K562 (cell line): Measurements from ENCODE around the gene ARHGAP23. TPM values are rescaled to one million over a fixed set of nuclear protein-coding genes. Genes with fewer than 3 reads are reported as not detected.
"Not testable (repeated sequence)": the region's sequence is repeated elsewhere in the genome, so short reads cannot be mapped to it uniquely, and the experiment has no call there.

Source experiments
- ATAC-seq: fragments of 200-7000 bp; cut with Tn5 transposase; 3 replicates; pipeline ENCODE4 v1.9.1; 2020; ENCODE audit warnings: moderate library complexity
- BruUV-seq: library from RNA; stranded (reverse); fragments of 400-500 nt; replicated peaks from 2 replicates; lab custom pipeline; 2021; lab: Mats Ljungman, UMichigan
- CTCF ChIA-PET: fragments of 300-600 bp; formaldehyde crosslinking; extraction: SDS; loops from one replicate; lab custom pipeline; 2021; ENCODE audit warnings: low intra/inter-chr PET ratio; lab: Yijun Ruan, JAX
- POLR2A ChIA-PET: fragments of 300-600, 350-650 bp; sonication (Branson Sonifier 250); formaldehyde crosslinking; extraction: SDS; loops from one replicate; lab custom pipeline; 2021; ENCODE audit warnings: antibody characterized with exemption, inconsistent platforms; lab: Yijun Ruan, JAX
- DNase-seq, 4 experiments: peaks; one replicate each; pipeline versions ENCODE4 v3.0.0 to v3.0.0-alpha.2; 2011 to 2018; ENCODE audit warnings: low spot score in 3 of 4, mixed read lengths in 3 of 4; ENCODE audit errors: extremely low read depth in 1 of 4
- FAIRE-seq: peaks from 2 replicates; lab custom pipeline; 2011; peaks lifted over from hg19 to GRCh38; lab: Jason Lieb, UNC
- H2AFZ ChIP-seq: 2 replicates; pipeline ENCODE4 v1.6.0; 2011; ENCODE audit warnings: low read depth, low read length, control low read depth, inconsistent platforms
- H3K27ac ChIP-seq: fragments of 200-600 bp; 3 replicates; pipeline ENCODE4 v1.8.0; 2011; ENCODE audit warnings: low read depth, mild to moderate bottlenecking, control low read depth, inconsistent platforms, low read length, moderate library complexity, mixed read lengths; ENCODE audit errors: extremely low read depth
- H3K27me3 ChIP-seq, 2 experiments: fragments of 300-600 bp in 1 of 2; 2 replicates in 1 of 2; 3 replicates in 1 of 2; pipeline versions ENCODE4 v1.6.0 to v1.8.0; 2011; ENCODE audit warnings: inconsistent platforms in 2 of 2, low read length in 2 of 2, mild to moderate bottlenecking in 1 of 2, mixed read lengths in 1 of 2, moderate library complexity in 1 of 2; ENCODE audit not compliant: control insufficient read depth in 2 of 2, insufficient read depth in 2 of 2
- H3K36me3 ChIP-seq: fragments of 300-600 bp; 3 replicates; pipeline ENCODE4 v1.8.0; 2011; ENCODE audit warnings: mild to moderate bottlenecking, low read length, inconsistent platforms; ENCODE audit not compliant: control insufficient read depth, insufficient read depth
- H3K4me1 ChIP-seq, 2 experiments: fragments of 200-600 bp in 1 of 2; replicated peaks in 1 of 2; 2 replicates in 1 of 2; 3 replicates in 1 of 2; pipeline versions ENCODE4 v1.5.1 to v1.8.0; 2011; ENCODE audit warnings: inconsistent platforms in 2 of 2, low read length in 2 of 2, mild to moderate bottlenecking in 1 of 2, mixed read lengths in 1 of 2, moderate library complexity in 1 of 2; ENCODE audit not compliant: control insufficient read depth in 2 of 2, insufficient read depth in 2 of 2
- H3K4me2 ChIP-seq: 2 replicates; pipeline ENCODE4 v1.6.1; 2011; ENCODE audit warnings: low read length, control low read depth, inconsistent platforms, mixed read lengths; ENCODE audit not compliant: insufficient read depth
- H3K4me3 ChIP-seq: fragments of 200-600 bp; sonication (generic), shearing (Covaris generic); 2 replicates; pipeline ENCODE4 v1.5.1; 2016; ENCODE audit warnings: control low read depth, inconsistent platforms
- H3K79me2 ChIP-seq: fragments of 200-600 bp; 3 replicates; pipeline ENCODE4 v1.8.0; 2011; ENCODE audit warnings: low read length, inconsistent platforms; ENCODE audit not compliant: control insufficient read depth, insufficient read depth
- H3K9ac ChIP-seq, 2 experiments: 2 replicates each; pipeline versions ENCODE4 v1.6.0 to v1.6.1; 2011; ENCODE audit warnings: low read depth in 2 of 2, low read length in 2 of 2, control low read depth in 1 of 2, inconsistent platforms in 1 of 2, mild to moderate bottlenecking in 1 of 2, mixed read lengths in 1 of 2; ENCODE audit not compliant: insufficient read depth in 1 of 2
- H3K9me1 ChIP-seq: one replicate; pipeline ENCODE4 v1.6.0; 2011; ENCODE audit warnings: inconsistent platforms, mild to moderate bottlenecking, low read length, moderate library complexity; ENCODE audit not compliant: control insufficient read depth, insufficient read depth
- H3K9me3 ChIP-seq: replicated peaks from 2 replicates; pipeline ENCODE4 v1.5.1; 2011; ENCODE audit warnings: low read depth, low read length, inconsistent platforms; ENCODE audit not compliant: control insufficient read depth, insufficient read depth
- H4K20me1 ChIP-seq: replicated peaks from 2 replicates; pipeline ENCODE4 v1.6.1; 2011; ENCODE audit warnings: low read length, inconsistent platforms, mixed read lengths; ENCODE audit not compliant: control insufficient read depth, insufficient read depth
- ARID2 ChIP-seq: fragments of 450-650 bp; IDR thresholded peaks from 2 replicates; pipeline ENCODE4 v1.6.1; 2017; ENCODE audit warnings: antibody characterized with exemption, mild to moderate bottlenecking
- CC2D1A ChIP-seq: fragments of 450-650 bp; IDR thresholded peaks from 2 replicates; pipeline ENCODE4 v1.6.1; 2017; ENCODE audit warnings: mild to moderate bottlenecking
- DEAF1 ChIP-seq: fragments of 450-650 bp; formaldehyde crosslinking; IDR thresholded peaks from 2 replicates; pipeline ENCODE4 v1.4.0; 2020; ENCODE audit warnings: mild to moderate bottlenecking, moderate library complexity
- RAD21 ChIP-seq, 2 experiments: fragments of 250-450 bp in 1 of 2; fragments of 450-650 bp in 1 of 2; sonication (Bioruptor Pico) in 1 of 2; formaldehyde crosslinking in 1 of 2; IDR thresholded peaks in 1 of 2; conservative IDR thresholded peaks in 1 of 2; 2 replicates each; pipeline versions ENCODE4 v1.4.0 to v1.8.0; 2020 to 2022; ENCODE audit warnings: mild to moderate bottlenecking in 2 of 2, moderate library complexity in 1 of 2
- RB1 ChIP-seq: fragments of 450-650 bp; IDR thresholded peaks from 2 replicates; pipeline ENCODE4 v1.6.1; 2017; ENCODE audit warnings: low read depth, mild to moderate bottlenecking
- REST ChIP-seq, 2 experiments: fragments of 450-650 bp; formaldehyde crosslinking in 1 of 2; IDR thresholded peaks; 2 replicates each; pipeline versions ENCODE4 v1.4.0 to v1.6.1; 2014 to 2020; ENCODE audit warnings: mild to moderate bottlenecking in 2 of 2, borderline replicate concordance in 1 of 2, low read depth in 1 of 2
- SMC3 ChIP-seq: conservative IDR thresholded peaks from 2 replicates; pipeline ENCODE4 v1.6.1; 2011; ENCODE audit warnings: low read depth, low read length, improper control_type of control experiment; ENCODE audit not compliant: insufficient read depth
- WGBS: fragments of 100-300 bp; shearing (Covaris generic); methylation state at CpG from one replicate; pipeline ENCODE4 v1.1.6; 2016; ENCODE audit warnings: low coverage, mixed read lengths; ENCODE audit not compliant: insufficient coverage; ENCODE audit errors: missing lambda C conversion rate; 5-methylcytosine and 5-hydroxymethylcytosine counted together
- in situ Hi-C: fragments of 300-500 bp; cut with MboI; formaldehyde crosslinking; loops from 4 replicates; pipeline ENCODE4 v1.15.0; 2018; ENCODE audit warnings: inconsistent platforms, mixed read lengths
- intact Hi-C: fragments of 100-400 bp; cut with micrococcal nuclease; formaldehyde crosslinking; loops from 2 replicates; pipeline ENCODE4 v1.14.2; 2022
- polyA plus RNA-seq, 8 experiments: library from polyadenylated mRNA; depleted of rRNA in 4 of 8; stranded (reverse) in 5 of 8; unstranded in 3 of 8; fragments of >200 nt; fragmentation: Nextera tagmentation in 2 of 8; fragmentation: Illumina TruSeq in 1 of 8; extraction: Ambion mirVana in 2 of 8; extraction: Trizol in 1 of 8; gene quantifications; 2 replicates each; pipeline versions ENCODE4 v1.2.1 to v1.2.3, GENCODE V29; 2011 to 2014; ENCODE audit warnings: inconsistent platforms in 1 of 8, missing spikeins in 1 of 8
- total RNA-seq, 7 experiments: library from RNA; depleted of rRNA in 6 of 7; stranded (reverse); fragments of >200 nt in 6 of 7; fragmentation: Illumina TruSeq in 2 of 7; extraction: Trizol in 2 of 7; gene quantifications; 2 replicates each; pipeline versions ENCODE4 v1.2.1 to v1.2.3, GENCODE V29; 2011 to 2021; ENCODE audit warnings: low replicate concordance in 1 of 7

Gene ARHGAP23
- total and polyA plus RNA-seq, 9 of the 15 experiments (the other 6 are each of a cell fraction or from before 2014, with no cell fraction given) = 0.01 to 2.7 (median 0.70) TPM

GRCh38 chr17:38484242-38485145 is 56.2 kb downstream of the ARHGAP23 start:
- peaks cover 0 to 16% of the 10 kb centered on the region in 2 experiments; a peak in 2 of 5 replicates for H3K27me3 ChIP-seq
- H3K9me3 ChIP-seq; H3K4me2 ChIP-seq; BruUV-seq; H3K79me2 ChIP-seq; H3K9me1 ChIP-seq; FAIRE-seq; H3K27ac ChIP-seq; H2AFZ ChIP-seq; H3K4me1 ChIP-seq; H3K4me3 ChIP-seq; H4K20me1 ChIP-seq; POLR2A ChIA-PET; H3K36me3 ChIP-seq; H3K9ac ChIP-seq; TF ChIP-seq REST (CRISPR knock-in tag; IDR thresholded peaks at IDR 0.05; ENCODE audit: low read depth): not testable (repeated sequence)
- peak; percentile 95 for ATAC-seq
- DNase-seq = peak; percentile 44 to 74 (median 48)
- CTCF ChIA-PET = interaction anchor here (0.9 to 1.0 kb wide), 2 partner anchors 41 to 61 kb away, joined by 3 to 8 read pairs; no protein-coding TSS in a partner anchor
- in situ Hi-C loops = loop anchor here (5.0 kb wide), 1 partner anchor 42 kb away; no protein-coding TSS in a partner anchor
- intact Hi-C loops = loop anchor here (1.0 to 2.0 kb wide), 2 partner anchors 40 to 61 kb away; no protein-coding TSS in a partner anchor
- 13% methylated on average over 17 of the region's 21 CpGs for WGBS
- TF ChIP-seq CC2D1A (peak; percentile 63; the same call in 1 of the 2 replicates), DEAF1 (CRISPR knock-in tag) (peak; percentile 67; the same call in 1 of the 2 replicates), REST (IDR thresholded peaks at IDR 0.05; ENCODE audit: borderline replicate concordance) (peak; percentile 81; the same call in 1 of the 2 replicates), ARID2 (peak; percentile 64; the same call in 1 of the 2 replicates), RAD21 (CRISPR knock-in tag; conservative IDR thresholded peaks at IDR 0.05 in 1 of 2, IDR thresholded peaks at IDR 0.05 in 1 of 2) (peak; percentile 69 to 89), RB1 (0 out of 2 replicates have a peak, but pooled peaks have one; percentile 22), SMC3 (peak; percentile 86)
